Liver (tissue), 3 donors: ENCODE results near the gene PACS1.

ENCODE experiments used
- ATF3 ChIP-seq: IDR thresholded peaks from 2 replicates; pipeline ENCODE4 v1.6.1; 2016; ENCODE audit warnings: antibody characterized with exemption
- FOXA1 ChIP-seq: IDR thresholded peaks from 2 replicates; pipeline ENCODE4 v1.6.1; 2016; ENCODE audit warnings: antibody characterized with exemption
- GABPA ChIP-seq, 2 donors: IDR thresholded peaks in 1 of 2; conservative IDR thresholded peaks in 1 of 2; 2 replicates each; pipeline ENCODE4 v1.6.1; 2016; ENCODE audit warnings: antibody characterized with exemption in 2 of 2, mild to moderate bottlenecking in 1 of 2, moderate library complexity in 1 of 2
- HNF4G ChIP-seq: IDR thresholded peaks from 2 replicates; pipeline ENCODE4 v1.6.1; 2016; ENCODE audit warnings: antibody characterized with exemption
- RAD21 ChIP-seq, 2 donors: IDR thresholded peaks; 2 replicates each; pipeline ENCODE4 v1.6.1; 2016; ENCODE audit warnings: antibody characterized with exemption in 2 of 2, mild to moderate bottlenecking in 2 of 2
- REST ChIP-seq: IDR thresholded peaks from 2 replicates; pipeline ENCODE4 v1.6.1; 2016; ENCODE audit warnings: antibody characterized with exemption, mild to moderate bottlenecking
- SP1 ChIP-seq: IDR thresholded peaks from 2 replicates; pipeline ENCODE4 v1.6.1; 2018; ENCODE audit warnings: antibody characterized with exemption, mild to moderate bottlenecking
- TAF1 ChIP-seq: conservative IDR thresholded peaks from 2 replicates; pipeline ENCODE4 v1.6.1; 2016; ENCODE audit warnings: antibody characterized with exemption, mild to moderate bottlenecking
- TF ChIP-seq, protein P1 (sequence below): fragments of 150-350 bp; IDR thresholded peaks from 2 replicates; pipeline ENCODE4 v1.5.1; 2017; ENCODE audit warnings: improper control_type of control experiment, low read depth, low read length; ENCODE audit not compliant: missing input control
- TF ChIP-seq, protein P2 (sequence below): IDR thresholded peaks from 2 replicates; pipeline ENCODE4 v1.6.1; 2016; ENCODE audit warnings: antibody characterized with exemption
- donor health status: healthy.
- donor health status: healthy.

GRCh38 chr11:66026017-66026529 is 44.0 kb upstream of the PACS1 start, which contains the start of gene CATSPER1:
- TF ChIP-seq RAD21 (IDR thresholded peaks at IDR 0.05) = no peak
- no peak for TF ChIP-seq TAF1
- TF ChIP-seq, protein P1, sequence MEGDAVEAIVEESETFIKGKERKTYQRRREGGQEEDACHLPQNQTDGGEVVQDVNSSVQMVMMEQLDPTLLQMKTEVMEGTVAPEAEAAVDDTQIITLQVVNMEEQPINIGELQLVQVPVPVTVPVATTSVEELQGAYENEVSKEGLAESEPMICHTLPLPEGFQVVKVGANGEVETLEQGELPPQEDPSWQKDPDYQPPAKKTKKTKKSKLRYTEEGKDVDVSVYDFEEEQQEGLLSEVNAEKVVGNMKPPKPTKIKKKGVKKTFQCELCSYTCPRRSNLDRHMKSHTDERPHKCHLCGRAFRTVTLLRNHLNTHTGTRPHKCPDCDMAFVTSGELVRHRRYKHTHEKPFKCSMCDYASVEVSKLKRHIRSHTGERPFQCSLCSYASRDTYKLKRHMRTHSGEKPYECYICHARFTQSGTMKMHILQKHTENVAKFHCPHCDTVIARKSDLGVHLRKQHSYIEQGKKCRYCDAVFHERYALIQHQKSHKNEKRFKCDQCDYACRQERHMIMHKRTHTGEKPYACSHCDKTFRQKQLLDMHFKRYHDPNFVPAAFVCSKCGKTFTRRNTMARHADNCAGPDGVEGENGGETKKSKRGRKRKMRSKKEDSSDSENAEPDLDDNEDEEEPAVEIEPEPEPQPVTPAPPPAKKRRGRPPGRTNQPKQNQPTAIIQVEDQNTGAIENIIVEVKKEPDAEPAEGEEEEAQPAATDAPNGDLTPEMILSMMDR = no peak
- no peak for TF ChIP-seq GABPA (IDR thresholded peaks at IDR 0.05 in 1 of 2, conservative IDR thresholded peaks at IDR 0.05 in 1 of 2)
- TF ChIP-seq, protein P2, sequence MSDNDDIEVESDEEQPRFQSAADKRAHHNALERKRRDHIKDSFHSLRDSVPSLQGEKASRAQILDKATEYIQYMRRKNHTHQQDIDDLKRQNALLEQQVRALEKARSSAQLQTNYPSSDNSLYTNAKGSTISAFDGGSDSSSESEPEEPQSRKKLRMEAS = no peak
- no peak for TF ChIP-seq FOXA1
- no peak for TF ChIP-seq HNF4G
- TF ChIP-seq REST = no peak
- no peak for TF ChIP-seq SP1
- no peak for TF ChIP-seq ATF3
